K562 (cell line): ENCODE data around the gene ATP1A2. TPM values are rescaled to one million over a fixed set of nuclear protein-coding genes. Genes with fewer than 3 reads are reported as not detected.
A peak's percentile ranks its signal among the peaks of the same experiment; 100 is the strongest.

Experiments
- E2F3 ChIP-seq: fragments of 250-450 bp; sonication (Bioruptor Pico); IDR thresholded peaks from 2 replicates; pipeline ENCODE4 v1.4.0; 2020; ENCODE audit warnings: mild to moderate bottlenecking
- FOXP4 ChIP-seq: sonication (generic); formaldehyde crosslinking; IDR thresholded peaks from 2 replicates; pipeline ENCODE4 v1.8.0; 2022; ENCODE audit warnings: mild to moderate bottlenecking, missing genetic modification reagents, borderline replicate concordance
- MAZ ChIP-seq, 2 experiments: fragments of 450-650 bp in 1 of 2; sonication (generic) in 1 of 2; formaldehyde crosslinking; IDR thresholded peaks in 1 of 2; conservative IDR thresholded peaks in 1 of 2; 2 replicates each; pipeline versions ENCODE4 v1.4.0 to v1.5.0; 2020; ENCODE audit warnings: mild to moderate bottlenecking in 1 of 2, missing genetic modification reagents in 1 of 2
- RFX5 ChIP-seq: IDR thresholded peaks from 2 replicates; pipeline ENCODE4 v1.6.1; 2011; ENCODE audit warnings: low read depth, mild to moderate bottlenecking, improper control_type of control experiment, low read length
- SMARCA4 ChIP-seq: fragments of 450-650 bp; IDR thresholded peaks from 2 replicates; pipeline ENCODE4 v1.6.1; 2016
- SRSF3 ChIP-seq: fragments of 200-400 bp; formaldehyde crosslinking; IDR thresholded peaks from 2 replicates; pipeline ENCODE4 v1.6.1; 2016; ENCODE audit warnings: mild to moderate bottlenecking, low read length, moderate library complexity; ENCODE audit not compliant: insufficient read depth
- ZNF239 ChIP-seq: fragments of 250-450 bp; sonication (Bioruptor Pico); IDR thresholded peaks from 2 replicates; pipeline ENCODE4 v1.4.0; 2020; ENCODE audit warnings: mild to moderate bottlenecking
- polyA plus RNA-seq, 8 experiments: library from polyadenylated mRNA; depleted of rRNA in 4 of 8; stranded (reverse) in 5 of 8; unstranded in 3 of 8; fragments of >200 nt; fragmentation: Nextera tagmentation in 2 of 8; fragmentation: Illumina TruSeq in 1 of 8; extraction: Ambion mirVana in 2 of 8; extraction: Trizol in 1 of 8; gene quantifications; 2 replicates each; pipeline versions ENCODE4 v1.2.1 to v1.2.3, GENCODE V29; 2011 to 2014; ENCODE audit warnings: inconsistent platforms in 1 of 8, missing spikeins in 1 of 8
- total RNA-seq, 7 experiments: library from RNA; depleted of rRNA in 6 of 7; stranded (reverse); fragments of >200 nt in 6 of 7; fragmentation: Illumina TruSeq in 2 of 7; extraction: Trizol in 2 of 7; gene quantifications; 2 replicates each; pipeline versions ENCODE4 v1.2.1 to v1.2.3, GENCODE V29; 2011 to 2021; ENCODE audit warnings: low replicate concordance in 1 of 7
- TF ChIP-seq, protein P1 (sequence below): fragments of 450-650 bp; IDR thresholded peaks from 2 replicates; pipeline ENCODE4 v1.6.1; 2016; ENCODE audit warnings: mild to moderate bottlenecking, moderate library complexity
- TF ChIP-seq, protein P2 (sequence below): fragments of 450-650 bp; IDR thresholded peaks from 2 replicates; pipeline ENCODE4 v1.6.1; 2017; ENCODE audit warnings: antibody characterized with exemption, mild to moderate bottlenecking

ATP1A2 gene
- total and polyA plus RNA-seq, 9 of the 15 experiments (the other 6 are each of a cell fraction or from before 2014, with no cell fraction given) = 0.04 to 0.11 (median 0.09) TPM; not detected in 6

GRCh38 chr1:160101037-160101716, 14.4 kb upstream of the ATP1A2 start (continued):
- TF ChIP-seq, protein P1, sequence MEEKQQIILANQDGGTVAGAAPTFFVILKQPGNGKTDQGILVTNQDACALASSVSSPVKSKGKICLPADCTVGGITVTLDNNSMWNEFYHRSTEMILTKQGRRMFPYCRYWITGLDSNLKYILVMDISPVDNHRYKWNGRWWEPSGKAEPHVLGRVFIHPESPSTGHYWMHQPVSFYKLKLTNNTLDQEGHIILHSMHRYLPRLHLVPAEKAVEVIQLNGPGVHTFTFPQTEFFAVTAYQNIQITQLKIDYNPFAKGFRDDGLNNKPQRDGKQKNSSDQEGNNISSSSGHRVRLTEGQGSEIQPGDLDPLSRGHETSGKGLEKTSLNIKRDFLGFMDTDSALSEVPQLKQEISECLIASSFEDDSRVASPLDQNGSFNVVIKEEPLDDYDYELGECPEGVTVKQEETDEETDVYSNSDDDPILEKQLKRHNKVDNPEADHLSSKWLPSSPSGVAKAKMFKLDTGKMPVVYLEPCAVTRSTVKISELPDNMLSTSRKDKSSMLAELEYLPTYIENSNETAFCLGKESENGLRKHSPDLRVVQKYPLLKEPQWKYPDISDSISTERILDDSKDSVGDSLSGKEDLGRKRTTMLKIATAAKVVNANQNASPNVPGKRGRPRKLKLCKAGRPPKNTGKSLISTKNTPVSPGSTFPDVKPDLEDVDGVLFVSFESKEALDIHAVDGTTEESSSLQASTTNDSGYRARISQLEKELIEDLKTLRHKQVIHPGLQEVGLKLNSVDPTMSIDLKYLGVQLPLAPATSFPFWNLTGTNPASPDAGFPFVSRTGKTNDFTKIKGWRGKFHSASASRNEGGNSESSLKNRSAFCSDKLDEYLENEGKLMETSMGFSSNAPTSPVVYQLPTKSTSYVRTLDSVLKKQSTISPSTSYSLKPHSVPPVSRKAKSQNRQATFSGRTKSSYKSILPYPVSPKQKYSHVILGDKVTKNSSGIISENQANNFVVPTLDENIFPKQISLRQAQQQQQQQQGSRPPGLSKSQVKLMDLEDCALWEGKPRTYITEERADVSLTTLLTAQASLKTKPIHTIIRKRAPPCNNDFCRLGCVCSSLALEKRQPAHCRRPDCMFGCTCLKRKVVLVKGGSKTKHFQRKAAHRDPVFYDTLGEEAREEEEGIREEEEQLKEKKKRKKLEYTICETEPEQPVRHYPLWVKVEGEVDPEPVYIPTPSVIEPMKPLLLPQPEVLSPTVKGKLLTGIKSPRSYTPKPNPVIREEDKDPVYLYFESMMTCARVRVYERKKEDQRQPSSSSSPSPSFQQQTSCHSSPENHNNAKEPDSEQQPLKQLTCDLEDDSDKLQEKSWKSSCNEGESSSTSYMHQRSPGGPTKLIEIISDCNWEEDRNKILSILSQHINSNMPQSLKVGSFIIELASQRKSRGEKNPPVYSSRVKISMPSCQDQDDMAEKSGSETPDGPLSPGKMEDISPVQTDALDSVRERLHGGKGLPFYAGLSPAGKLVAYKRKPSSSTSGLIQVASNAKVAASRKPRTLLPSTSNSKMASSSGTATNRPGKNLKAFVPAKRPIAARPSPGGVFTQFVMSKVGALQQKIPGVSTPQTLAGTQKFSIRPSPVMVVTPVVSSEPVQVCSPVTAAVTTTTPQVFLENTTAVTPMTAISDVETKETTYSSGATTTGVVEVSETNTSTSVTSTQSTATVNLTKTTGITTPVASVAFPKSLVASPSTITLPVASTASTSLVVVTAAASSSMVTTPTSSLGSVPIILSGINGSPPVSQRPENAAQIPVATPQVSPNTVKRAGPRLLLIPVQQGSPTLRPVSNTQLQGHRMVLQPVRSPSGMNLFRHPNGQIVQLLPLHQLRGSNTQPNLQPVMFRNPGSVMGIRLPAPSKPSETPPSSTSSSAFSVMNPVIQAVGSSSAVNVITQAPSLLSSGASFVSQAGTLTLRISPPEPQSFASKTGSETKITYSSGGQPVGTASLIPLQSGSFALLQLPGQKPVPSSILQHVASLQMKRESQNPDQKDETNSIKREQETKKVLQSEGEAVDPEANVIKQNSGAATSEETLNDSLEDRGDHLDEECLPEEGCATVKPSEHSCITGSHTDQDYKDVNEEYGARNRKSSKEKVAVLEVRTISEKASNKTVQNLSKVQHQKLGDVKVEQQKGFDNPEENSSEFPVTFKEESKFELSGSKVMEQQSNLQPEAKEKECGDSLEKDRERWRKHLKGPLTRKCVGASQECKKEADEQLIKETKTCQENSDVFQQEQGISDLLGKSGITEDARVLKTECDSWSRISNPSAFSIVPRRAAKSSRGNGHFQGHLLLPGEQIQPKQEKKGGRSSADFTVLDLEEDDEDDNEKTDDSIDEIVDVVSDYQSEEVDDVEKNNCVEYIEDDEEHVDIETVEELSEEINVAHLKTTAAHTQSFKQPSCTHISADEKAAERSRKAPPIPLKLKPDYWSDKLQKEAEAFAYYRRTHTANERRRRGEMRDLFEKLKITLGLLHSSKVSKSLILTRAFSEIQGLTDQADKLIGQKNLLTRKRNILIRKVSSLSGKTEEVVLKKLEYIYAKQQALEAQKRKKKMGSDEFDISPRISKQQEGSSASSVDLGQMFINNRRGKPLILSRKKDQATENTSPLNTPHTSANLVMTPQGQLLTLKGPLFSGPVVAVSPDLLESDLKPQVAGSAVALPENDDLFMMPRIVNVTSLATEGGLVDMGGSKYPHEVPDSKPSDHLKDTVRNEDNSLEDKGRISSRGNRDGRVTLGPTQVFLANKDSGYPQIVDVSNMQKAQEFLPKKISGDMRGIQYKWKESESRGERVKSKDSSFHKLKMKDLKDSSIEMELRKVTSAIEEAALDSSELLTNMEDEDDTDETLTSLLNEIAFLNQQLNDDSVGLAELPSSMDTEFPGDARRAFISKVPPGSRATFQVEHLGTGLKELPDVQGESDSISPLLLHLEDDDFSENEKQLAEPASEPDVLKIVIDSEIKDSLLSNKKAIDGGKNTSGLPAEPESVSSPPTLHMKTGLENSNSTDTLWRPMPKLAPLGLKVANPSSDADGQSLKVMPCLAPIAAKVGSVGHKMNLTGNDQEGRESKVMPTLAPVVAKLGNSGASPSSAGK = peak; percentile 81
- TF ChIP-seq SRSF3 (no peak), MAZ (CRISPR knock-in tag; conservative IDR thresholded peaks at IDR 0.05 in 1 of 2, IDR thresholded peaks at IDR 0.05 in 1 of 2) (peak; percentile 43 to 71; a peak in 3 of 4 replicates), E2F3 (CRISPR knock-in tag) (no peak), RFX5 (peak; percentile 59; the same call in 1 of the 2 replicates), SMARCA4 (0 out of 2 replicates have a peak, but pooled peaks have one; percentile 33), ZNF239 (CRISPR knock-in tag) (no peak), FOXP4 (CRISPR knock-in tag) (no peak)
- TF ChIP-seq, protein P2, sequence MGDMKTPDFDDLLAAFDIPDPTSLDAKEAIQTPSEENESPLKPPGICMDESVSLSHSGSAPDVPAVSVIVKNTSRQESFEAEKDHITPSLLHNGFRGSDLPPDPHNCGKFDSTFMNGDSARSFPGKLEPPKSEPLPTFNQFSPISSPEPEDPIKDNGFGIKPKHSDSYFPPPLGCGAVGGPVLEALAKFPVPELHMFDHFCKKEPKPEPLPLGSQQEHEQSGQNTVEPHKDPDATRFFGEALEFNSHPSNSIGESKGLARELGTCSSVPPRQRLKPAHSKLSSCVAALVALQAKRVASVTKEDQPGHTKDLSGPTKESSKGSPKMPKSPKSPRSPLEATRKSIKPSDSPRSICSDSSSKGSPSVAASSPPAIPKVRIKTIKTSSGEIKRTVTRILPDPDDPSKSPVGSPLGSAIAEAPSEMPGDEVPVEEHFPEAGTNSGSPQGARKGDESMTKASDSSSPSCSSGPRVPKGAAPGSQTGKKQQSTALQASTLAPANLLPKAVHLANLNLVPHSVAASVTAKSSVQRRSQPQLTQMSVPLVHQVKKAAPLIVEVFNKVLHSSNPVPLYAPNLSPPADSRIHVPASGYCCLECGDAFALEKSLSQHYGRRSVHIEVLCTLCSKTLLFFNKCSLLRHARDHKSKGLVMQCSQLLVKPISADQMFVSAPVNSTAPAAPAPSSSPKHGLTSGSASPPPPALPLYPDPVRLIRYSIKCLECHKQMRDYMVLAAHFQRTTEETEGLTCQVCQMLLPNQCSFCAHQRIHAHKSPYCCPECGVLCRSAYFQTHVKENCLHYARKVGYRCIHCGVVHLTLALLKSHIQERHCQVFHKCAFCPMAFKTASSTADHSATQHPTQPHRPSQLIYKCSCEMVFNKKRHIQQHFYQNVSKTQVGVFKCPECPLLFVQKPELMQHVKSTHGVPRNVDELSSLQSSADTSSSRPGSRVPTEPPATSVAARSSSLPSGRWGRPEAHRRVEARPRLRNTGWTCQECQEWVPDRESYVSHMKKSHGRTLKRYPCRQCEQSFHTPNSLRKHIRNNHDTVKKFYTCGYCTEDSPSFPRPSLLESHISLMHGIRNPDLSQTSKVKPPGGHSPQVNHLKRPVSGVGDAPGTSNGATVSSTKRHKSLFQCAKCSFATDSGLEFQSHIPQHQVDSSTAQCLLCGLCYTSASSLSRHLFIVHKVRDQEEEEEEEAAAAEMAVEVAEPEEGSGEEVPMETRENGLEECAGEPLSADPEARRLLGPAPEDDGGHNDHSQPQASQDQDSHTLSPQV = peak; percentile 48; the same call in 1 of the 2 replicates
